Measurements from ENCODE around the gene CPPED1.

GRCh38 chr16:12732600-12732999 lies 71.1 kb downstream of the CPPED1 start:
- TF ChIP-seq CTCF (IDR thresholded peaks at IDR 0.05) (no peak), EZH2phosphoT487 (IDR thresholded peaks at IDR 0.05) (no peak)
